ENCODE results near the gene TECTA.

TECTA gene

DNA sequence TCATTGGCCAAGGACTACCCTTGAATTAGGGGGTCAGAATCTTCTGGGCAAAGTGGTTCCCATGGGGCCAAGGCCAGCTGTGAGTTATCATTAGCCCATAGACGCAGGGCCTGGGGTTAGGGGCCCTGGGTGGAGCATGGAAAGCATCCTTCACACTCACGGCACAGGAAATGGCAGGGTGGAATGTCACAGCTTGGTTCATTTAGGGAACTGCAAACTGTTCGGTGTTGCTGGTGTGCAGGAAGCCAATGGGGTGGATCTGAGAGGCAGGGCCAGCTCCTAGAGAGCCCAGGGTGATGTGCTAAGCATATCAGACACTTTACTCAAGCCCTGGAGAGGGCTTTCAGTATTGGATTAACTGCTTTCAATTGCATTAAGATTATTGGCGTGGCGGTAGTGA is 42.9 kb downstream of the TECTA start:
- H3K27me3 ChIP-seq (ENCODE audit: control insufficient read depth, insufficient read depth, low read length) = no peaks in the 10 kb centered on the region
- no peaks in the 10 kb centered on the region for H3K4me1 ChIP-seq (ENCODE audit: control insufficient read depth, insufficient read depth, low read length)
- no peaks in the 10 kb centered on the region for H3K36me3 ChIP-seq (ENCODE audit: control insufficient read depth, insufficient read depth, low read length)
- no peak overlapping the region for H3K4me3 ChIP-seq (ENCODE audit: low read length)
- no peak overlapping the region for H3K9ac ChIP-seq (ENCODE audit: low read length)
- no peak overlapping the region for H3K27ac ChIP-seq (ENCODE audit: low read depth, low read length)

DNA sequence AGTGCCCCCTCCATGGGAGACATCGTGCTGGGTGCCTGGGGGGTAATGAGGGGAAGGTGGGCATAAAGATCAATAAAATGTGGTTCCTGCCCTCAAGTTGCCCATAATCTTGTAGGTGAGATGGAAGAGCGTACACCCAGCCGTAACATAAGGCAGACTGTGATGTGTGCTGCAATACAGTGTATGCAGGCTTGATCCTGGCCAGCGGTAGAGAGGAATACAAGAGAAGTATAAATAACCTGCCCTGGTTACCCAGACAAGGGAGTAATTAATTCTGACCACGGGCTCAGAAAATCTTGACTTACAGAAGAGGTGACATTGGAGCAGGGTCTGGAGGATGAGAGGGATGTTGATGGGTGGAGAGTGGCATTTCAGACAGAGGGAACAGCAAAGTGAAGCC is 43.7 kb downstream of the TECTA start:
- H3K9ac ChIP-seq (ENCODE audit: low read length) = no peak overlapping the region
- H3K4me3 ChIP-seq (ENCODE audit: low read length) = no peak overlapping the region
- H3K36me3 ChIP-seq (ENCODE audit: control insufficient read depth, insufficient read depth, low read length) = no peaks in the 10 kb centered on the region
- H3K27me3 ChIP-seq (ENCODE audit: control insufficient read depth, insufficient read depth, low read length) = no peaks in the 10 kb centered on the region
- H3K4me1 ChIP-seq (ENCODE audit: control insufficient read depth, insufficient read depth, low read length) = no peaks in the 10 kb centered on the region
- H3K27ac ChIP-seq (ENCODE audit: low read depth, low read length) = no peak overlapping the region

DNA sequence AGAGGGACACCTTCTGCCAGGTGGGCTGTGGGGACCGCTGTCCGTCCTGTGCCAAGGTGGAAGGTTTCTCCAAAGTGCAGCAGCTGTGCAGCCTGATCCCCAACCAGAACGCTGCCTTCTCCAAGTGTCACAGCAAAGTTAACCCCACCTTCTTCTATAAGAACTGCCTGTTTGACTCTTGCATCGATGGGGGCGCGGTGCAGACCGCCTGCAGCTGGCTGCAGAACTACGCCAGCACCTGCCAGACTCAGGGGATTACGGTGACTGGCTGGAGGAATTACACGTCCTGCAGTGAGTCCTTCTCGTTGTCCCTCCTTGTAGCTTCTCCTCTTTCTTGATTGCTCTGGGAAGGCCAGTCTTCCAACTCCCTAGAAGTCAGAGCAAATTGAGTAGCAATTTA is 44.8 kb downstream of the TECTA start:
- Histone ChIP-seq H3K27ac (ENCODE audit: low read depth, low read length) (no peak overlapping the region), H3K27me3 (ENCODE audit: control insufficient read depth, insufficient read depth, low read length) (no peaks in the 10 kb centered on the region)

DNA sequence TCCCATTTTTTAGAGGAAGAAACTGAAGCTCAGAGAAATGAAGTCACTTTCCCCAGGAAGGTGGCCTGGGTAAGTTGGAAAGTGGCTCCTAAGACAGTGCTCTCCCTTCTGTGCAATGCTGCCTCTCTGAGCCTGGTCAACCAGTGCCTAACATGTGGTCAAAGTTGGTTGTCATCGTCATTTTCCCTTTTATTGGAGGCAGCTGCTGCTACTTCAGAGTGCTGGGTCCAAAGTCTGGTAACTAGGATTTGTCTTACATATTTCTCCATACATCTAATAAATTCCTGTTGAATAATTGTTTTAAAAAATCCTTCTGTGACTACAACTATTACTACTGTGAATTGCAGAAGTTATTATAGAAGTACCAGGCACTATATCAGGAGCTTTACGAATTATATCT is 48.1 kb downstream of the TECTA start:
- H3K4me1 ChIP-seq (ENCODE audit: control insufficient read depth, insufficient read depth, low read length) = no peaks in the 10 kb centered on the region
- H3K36me3 ChIP-seq (ENCODE audit: control insufficient read depth, insufficient read depth, low read length) = no peaks in the 10 kb centered on the region
- H3K27ac ChIP-seq (ENCODE audit: low read depth, low read length) = no peak overlapping the region
- no peaks in the 10 kb centered on the region for H3K27me3 ChIP-seq (ENCODE audit: control insufficient read depth, insufficient read depth, low read length)
- no peak overlapping the region for H3K9ac ChIP-seq (ENCODE audit: low read length)
- no peak overlapping the region for H3K4me3 ChIP-seq (ENCODE audit: low read length)

More for the DNA sequence above, 44.8 kb downstream of the TECTA start:
- H3K4me3 ChIP-seq (ENCODE audit: low read length) = no peak overlapping the region
- H3K36me3 ChIP-seq (ENCODE audit: control insufficient read depth, insufficient read depth, low read length) = no peaks in the 10 kb centered on the region
- H3K9ac ChIP-seq (ENCODE audit: low read length) = no peak overlapping the region
- no peaks in the 10 kb centered on the region for H3K4me1 ChIP-seq (ENCODE audit: control insufficient read depth, insufficient read depth, low read length)

DNA sequence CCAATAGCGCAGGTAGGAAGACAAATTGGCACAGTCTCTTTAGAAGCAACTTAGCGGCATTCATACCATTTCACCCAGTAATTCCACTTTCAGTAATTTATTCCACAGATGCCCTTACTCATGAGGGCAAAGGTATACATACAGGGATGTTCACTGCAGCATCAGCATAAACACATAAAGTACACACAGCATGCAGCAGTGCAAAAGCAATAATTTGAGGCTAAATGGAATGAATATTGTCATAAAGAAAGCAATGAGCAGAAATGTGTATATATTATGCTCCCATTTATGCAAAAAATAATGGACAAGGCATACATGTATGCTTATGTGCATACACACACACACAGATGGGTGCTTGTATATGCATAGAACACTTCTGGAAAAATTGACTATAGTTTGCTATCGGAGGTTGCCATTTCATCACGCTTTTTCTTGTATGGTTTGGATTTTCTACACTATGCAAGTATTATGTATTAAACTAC is 50.2 kb downstream of the TECTA start:
- Histone ChIP-seq H3K4me1 (ENCODE audit: control insufficient read depth, insufficient read depth, low read length) (no peaks in the 10 kb centered on the region), H3K27me3 (ENCODE audit: control insufficient read depth, insufficient read depth, low read length) (no peaks in the 10 kb centered on the region), H3K9ac (ENCODE audit: low read length) (no peak overlapping the region), H3K36me3 (ENCODE audit: control insufficient read depth, insufficient read depth, low read length) (no peaks in the 10 kb centered on the region), H3K4me3 (ENCODE audit: low read length) (no peak overlapping the region), H3K27ac (ENCODE audit: low read depth, low read length) (no peak overlapping the region)

DNA sequence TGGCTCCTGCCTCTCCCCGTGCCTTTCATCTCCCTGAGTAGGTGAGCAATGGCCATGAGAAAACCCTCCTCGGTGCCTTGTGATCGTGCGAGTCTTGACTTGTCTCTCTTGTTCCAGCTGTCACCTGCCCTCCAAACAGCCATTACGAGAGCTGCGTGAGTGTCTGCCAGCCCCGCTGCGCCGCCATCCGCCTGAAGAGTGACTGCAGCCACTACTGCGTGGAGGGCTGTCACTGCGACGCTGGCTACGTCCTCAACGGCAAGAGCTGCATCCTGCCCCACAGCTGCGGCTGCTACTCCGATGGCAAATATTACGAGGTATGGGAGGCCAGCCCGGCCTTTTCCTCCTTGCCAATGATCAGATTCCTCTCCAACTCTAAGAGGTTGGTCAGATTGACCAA is 51.7 kb downstream of the TECTA start:
- Histone ChIP-seq H3K27ac (ENCODE audit: low read depth, low read length) (no peak overlapping the region), H3K9ac (ENCODE audit: low read length) (no peak overlapping the region), H3K36me3 (ENCODE audit: control insufficient read depth, insufficient read depth, low read length) (no peaks in the 10 kb centered on the region), H3K27me3 (ENCODE audit: control insufficient read depth, insufficient read depth, low read length) (no peaks in the 10 kb centered on the region), H3K4me1 (ENCODE audit: control insufficient read depth, insufficient read depth, low read length) (no peaks in the 10 kb centered on the region), H3K4me3 (ENCODE audit: low read length) (no peak overlapping the region)

DNA sequence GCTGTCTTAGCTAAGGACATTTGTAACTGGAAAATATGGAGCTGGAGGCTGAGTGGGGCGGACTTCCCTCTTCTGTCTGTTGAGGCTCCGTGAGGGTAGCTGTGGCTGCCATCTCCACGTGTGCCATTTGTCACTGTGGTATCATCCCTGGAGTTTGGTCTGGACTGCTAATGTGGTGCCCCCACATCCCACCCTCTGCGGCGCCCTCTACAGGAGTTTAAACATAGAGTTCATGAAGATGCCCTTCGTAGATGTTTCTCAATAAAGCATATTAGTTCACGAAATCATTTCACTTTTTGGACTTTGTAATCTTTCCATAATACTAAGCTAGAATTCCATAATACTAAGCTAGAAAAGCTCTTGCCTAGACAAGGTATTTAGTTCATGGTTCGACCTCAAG is 52.4 kb downstream of the TECTA start:
- no peak overlapping the region for H3K9ac ChIP-seq (ENCODE audit: low read length)
- H3K27me3 ChIP-seq (ENCODE audit: control insufficient read depth, insufficient read depth, low read length) = no peaks in the 10 kb centered on the region
- no peak overlapping the region for H3K27ac ChIP-seq (ENCODE audit: low read depth, low read length)
- H3K4me3 ChIP-seq (ENCODE audit: low read length) = no peak overlapping the region
- H3K4me1 ChIP-seq (ENCODE audit: control insufficient read depth, insufficient read depth, low read length) = no peaks in the 10 kb centered on the region
- no peaks in the 10 kb centered on the region for H3K36me3 ChIP-seq (ENCODE audit: control insufficient read depth, insufficient read depth, low read length)

DNA sequence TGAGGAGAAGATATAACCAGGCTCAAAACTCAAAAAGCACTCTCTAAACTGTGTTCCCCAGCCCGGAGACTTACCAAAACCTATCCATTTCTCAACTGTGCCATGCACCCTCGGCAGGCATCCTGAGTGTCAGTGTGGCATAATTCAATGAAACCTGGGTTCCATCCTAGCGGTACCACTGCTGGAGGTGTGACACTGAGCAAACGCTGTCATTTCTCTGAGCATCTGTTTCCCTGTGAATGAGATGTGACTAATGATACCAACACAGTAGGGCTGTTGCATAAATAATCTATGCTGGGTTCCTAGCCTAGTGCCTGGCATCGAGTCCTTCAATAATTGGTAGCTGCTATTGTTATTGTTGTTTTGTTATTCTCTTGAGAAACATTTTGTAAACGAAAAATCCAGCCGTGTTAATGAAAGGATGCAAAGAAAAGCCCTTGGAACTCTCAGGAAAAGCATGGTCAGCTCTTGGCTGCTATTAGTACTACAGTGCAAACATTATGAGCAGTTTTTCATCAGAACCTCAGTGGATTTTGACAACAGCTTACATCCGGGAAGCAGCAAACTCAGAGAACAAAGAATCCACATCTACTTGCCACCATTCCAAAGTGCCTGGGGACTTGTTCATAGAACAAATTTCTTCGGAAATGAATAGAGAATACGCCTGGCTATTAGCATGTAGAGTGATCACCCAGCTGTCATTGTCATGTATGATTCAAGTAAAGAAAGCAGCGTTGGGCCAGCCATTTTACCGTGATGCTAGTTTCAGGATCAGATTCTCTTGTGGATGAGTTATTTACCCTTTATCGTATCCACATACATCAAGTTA is 53.7 kb downstream of the TECTA start:
- H3K9ac ChIP-seq (ENCODE audit: low read length) = no peak overlapping the region
- H3K27me3 ChIP-seq (ENCODE audit: control insufficient read depth, insufficient read depth, low read length) = no peaks in the 10 kb centered on the region
- no peaks in the 10 kb centered on the region for H3K36me3 ChIP-seq (ENCODE audit: control insufficient read depth, insufficient read depth, low read length)
- H3K4me1 ChIP-seq (ENCODE audit: control insufficient read depth, insufficient read depth, low read length) = no peaks in the 10 kb centered on the region
- H3K4me3 ChIP-seq (ENCODE audit: low read length) = no peak overlapping the region
- H3K27ac ChIP-seq (ENCODE audit: low read depth, low read length) = no peak overlapping the region

DNA sequence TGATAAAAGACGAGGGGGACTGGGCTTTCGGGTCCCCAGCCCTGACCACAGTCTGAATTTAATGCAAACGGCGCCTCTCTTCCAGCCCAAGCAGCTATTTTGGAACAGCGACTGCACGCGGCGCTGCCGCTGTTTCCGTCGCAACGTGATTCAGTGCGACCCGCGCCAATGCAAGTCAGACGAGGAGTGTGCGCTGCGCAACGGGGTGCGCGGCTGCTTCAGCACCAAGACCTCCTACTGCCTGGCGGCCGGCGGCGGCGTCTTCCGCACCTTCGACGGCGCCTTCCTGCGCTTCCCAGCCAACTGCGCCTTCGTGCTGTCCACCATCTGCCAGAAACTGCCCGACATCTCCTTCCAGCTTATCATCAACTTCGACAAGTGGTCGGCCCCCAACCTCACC is 56.7 kb downstream of the TECTA start:
- no peaks in the 10 kb centered on the region for H3K27me3 ChIP-seq (ENCODE audit: control insufficient read depth, insufficient read depth, low read length)
- no peak overlapping the region for H3K4me3 ChIP-seq (ENCODE audit: low read length)
- no peaks in the 10 kb centered on the region for H3K36me3 ChIP-seq (ENCODE audit: control insufficient read depth, insufficient read depth, low read length)
- H3K9ac ChIP-seq (ENCODE audit: low read length) = no peak overlapping the region
- H3K4me1 ChIP-seq (ENCODE audit: control insufficient read depth, insufficient read depth, low read length) = no peaks in the 10 kb centered on the region
- no peak overlapping the region for H3K27ac ChIP-seq (ENCODE audit: low read depth, low read length)

DNA sequence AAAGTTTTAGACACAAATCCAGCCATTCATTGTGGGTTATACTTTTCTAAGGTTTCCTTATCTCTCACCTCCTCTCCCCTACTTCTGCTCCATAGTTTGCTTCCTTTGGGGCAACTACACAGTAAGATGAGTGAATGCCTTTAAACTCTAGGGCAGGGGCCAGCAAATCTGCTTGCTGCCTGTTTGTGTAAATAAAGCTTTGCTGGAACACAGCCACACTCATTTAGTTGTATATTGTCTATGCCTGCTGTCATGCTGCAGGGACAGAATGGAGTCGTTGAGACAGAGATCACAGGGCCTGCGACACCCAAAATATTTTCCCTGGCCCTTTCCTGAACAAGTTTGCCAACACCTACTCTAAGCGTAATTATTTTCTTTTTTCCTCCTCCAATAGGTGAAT is 58.7 kb downstream of the TECTA start:
- no peaks in the 10 kb centered on the region for H3K36me3 ChIP-seq (ENCODE audit: control insufficient read depth, insufficient read depth, low read length)
- no peaks in the 10 kb centered on the region for H3K4me1 ChIP-seq (ENCODE audit: control insufficient read depth, insufficient read depth, low read length)
- H3K27me3 ChIP-seq (ENCODE audit: control insufficient read depth, insufficient read depth, low read length) = no peaks in the 10 kb centered on the region
- H3K9ac ChIP-seq (ENCODE audit: low read length) = no peak overlapping the region
- no peak overlapping the region for H3K4me3 ChIP-seq (ENCODE audit: low read length)
- no peak overlapping the region for H3K27ac ChIP-seq (ENCODE audit: low read depth, low read length)

DNA sequence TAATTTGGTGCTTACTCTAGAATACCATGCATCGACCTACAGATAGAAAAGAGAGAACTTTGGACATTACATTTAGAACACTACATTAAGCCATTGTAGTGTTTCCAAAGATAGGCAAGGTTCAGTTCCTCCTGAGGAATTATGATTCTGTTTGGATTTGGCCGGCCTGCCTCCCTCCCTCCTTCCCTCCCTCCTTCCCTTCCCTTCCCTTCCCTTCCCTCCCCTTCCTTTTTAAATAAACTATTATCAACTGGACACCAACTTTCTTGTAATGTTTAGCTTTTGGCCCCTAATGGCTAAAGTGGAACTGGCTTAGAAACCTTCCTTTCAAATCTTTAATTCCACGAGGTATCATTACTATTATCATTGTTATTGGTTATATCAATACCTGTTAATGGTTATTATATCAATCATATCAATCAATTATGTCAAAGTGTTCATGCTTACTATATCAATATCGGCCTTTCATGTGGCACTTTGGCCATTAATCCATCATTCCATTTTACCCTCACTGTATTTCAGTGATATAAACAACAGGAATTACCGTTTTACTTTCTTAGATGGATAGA is 60.4 kb downstream of the TECTA start:
- H3K4me3 ChIP-seq (ENCODE audit: low read length) = no peak overlapping the region
- H3K9ac ChIP-seq (ENCODE audit: low read length) = no peak overlapping the region
- no peak overlapping the region for H3K27ac ChIP-seq (ENCODE audit: low read depth, low read length)
- no peaks in the 10 kb centered on the region for H3K36me3 ChIP-seq (ENCODE audit: control insufficient read depth, insufficient read depth, low read length)
- no peaks in the 10 kb centered on the region for H3K4me1 ChIP-seq (ENCODE audit: control insufficient read depth, insufficient read depth, low read length)
- H3K27me3 ChIP-seq (ENCODE audit: control insufficient read depth, insufficient read depth, low read length) = no peaks in the 10 kb centered on the region

DNA sequence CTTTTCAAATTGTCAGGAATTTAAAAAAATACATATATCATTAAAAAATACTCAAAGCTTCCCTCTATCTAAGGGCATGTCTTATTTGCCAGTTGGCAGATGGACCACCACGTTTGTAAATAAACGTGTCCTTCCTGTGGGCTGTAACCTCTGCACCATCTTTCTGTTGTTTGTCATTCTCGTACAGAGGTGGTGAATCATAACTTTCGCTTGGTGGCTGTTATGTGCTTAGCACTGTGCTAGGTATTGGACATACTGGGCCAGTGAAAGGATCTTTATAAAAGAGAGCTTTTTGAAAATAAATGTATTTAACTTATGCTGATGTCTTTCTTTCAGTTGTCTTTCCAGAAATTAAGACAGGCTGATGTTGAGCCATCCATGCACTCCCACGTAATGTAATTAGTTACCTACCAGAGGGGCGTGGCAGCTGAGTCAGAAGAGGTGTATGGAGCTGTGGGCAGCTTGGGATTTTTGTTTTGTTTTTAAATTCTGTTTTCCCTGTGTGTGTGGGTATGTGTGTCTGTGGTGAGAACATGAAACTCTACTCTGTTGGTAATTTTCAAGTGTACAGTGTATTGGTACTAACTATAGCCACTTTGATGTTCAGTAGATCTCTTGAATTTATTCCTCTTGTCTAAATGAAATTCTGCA is 62.7 kb downstream of the TECTA start:
- Histone ChIP-seq H3K4me1 (ENCODE audit: control insufficient read depth, insufficient read depth, low read length) (no peaks in the 10 kb centered on the region), H3K27ac (ENCODE audit: low read depth, low read length) (no peak overlapping the region), H3K4me3 (ENCODE audit: low read length) (no peak overlapping the region), H3K27me3 (ENCODE audit: control insufficient read depth, insufficient read depth, low read length) (no peaks in the 10 kb centered on the region), H3K36me3 (ENCODE audit: control insufficient read depth, insufficient read depth, low read length) (no peaks in the 10 kb centered on the region), H3K9ac (ENCODE audit: low read length) (no peak overlapping the region)
